ENCODE data around the gene GRWD1.

DNA sequence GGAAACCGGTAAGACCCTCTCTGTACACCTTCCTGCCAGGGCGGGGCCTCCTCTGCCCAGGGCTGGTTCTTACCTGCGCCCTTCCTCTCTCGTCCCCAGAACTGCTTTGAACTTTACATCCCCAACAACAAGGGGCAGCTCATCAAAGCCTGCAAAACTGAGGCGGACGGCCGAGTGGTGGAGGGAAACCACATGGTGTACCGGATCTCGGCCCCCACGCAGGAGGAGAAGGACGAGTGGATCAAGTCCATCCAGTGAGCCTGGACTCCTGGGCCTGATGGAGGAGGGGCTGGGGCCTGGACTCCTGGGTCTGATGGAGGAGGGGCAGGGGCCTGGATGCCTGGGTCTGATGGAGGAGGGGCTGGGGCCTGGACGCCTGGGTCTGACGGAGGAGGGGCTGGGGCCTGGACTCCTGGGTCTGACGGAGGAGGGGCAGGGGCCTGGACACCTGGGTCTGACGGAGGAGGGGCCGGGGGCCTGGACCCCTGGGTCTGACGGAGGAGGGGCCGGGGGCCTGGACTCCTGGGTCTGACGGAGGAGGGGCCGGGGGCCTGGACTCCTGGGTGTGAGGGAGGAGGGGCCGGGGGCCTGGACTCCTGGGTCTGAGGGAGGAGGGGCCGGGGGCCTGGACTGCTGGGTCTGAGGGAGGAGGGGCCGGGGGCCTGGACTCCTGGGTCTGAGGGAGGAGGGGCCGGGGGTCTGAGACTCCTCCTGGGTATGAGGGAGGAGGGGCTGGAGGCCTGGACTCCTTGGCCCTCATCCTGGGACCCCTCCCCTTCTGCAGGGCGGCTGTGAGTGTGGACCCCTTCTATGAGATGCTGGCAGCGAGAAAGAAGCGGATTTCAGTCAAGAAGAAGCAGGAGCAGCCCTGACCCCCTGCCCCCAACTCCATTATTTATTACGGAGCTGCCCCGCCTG, 32.8 kb downstream of the GRWD1 start:
- TF ChIP-seq, protein P1, sequence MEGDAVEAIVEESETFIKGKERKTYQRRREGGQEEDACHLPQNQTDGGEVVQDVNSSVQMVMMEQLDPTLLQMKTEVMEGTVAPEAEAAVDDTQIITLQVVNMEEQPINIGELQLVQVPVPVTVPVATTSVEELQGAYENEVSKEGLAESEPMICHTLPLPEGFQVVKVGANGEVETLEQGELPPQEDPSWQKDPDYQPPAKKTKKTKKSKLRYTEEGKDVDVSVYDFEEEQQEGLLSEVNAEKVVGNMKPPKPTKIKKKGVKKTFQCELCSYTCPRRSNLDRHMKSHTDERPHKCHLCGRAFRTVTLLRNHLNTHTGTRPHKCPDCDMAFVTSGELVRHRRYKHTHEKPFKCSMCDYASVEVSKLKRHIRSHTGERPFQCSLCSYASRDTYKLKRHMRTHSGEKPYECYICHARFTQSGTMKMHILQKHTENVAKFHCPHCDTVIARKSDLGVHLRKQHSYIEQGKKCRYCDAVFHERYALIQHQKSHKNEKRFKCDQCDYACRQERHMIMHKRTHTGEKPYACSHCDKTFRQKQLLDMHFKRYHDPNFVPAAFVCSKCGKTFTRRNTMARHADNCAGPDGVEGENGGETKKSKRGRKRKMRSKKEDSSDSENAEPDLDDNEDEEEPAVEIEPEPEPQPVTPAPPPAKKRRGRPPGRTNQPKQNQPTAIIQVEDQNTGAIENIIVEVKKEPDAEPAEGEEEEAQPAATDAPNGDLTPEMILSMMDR (IDR thresholded peaks at IDR 0.05 in 4 of 5, conservative IDR thresholded peaks at IDR 0.05 in 1 of 5) = no peak
- TF ChIP-seq POLR2A (IDR thresholded peaks at IDR 0.05) = no peak

All from gastrocnemius medialis (tissue), 4 donors.